ENCODE results near the gene MYO5B.

MYO5B gene

DNA sequence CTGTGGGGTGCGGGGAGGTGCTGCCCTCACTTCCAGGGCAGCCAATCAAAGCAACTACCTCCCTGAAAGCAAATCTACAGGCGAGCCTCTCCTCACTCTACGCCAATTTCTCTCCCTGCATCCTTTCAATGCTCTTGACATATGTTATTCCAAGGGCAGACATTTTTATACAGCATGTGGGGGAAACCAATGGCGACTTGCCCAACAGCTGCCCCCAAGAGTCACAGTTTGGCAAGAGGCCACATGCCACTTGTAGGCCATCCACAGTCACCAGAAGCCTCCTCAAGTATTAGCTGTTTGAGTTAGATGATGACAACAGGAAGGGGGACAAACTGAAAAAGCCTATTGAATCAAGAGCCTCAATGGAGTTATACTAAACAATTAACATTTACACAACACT, 114.6 kb downstream of the MYO5B start:
- no peak for DNase-seq (ENCODE audit: low read depth)
- no peak overlapping the region for H3K4me3 ChIP-seq (ENCODE audit: control insufficient read depth, low read depth, low read length)
- TF ChIP-seq CTCF (IDR thresholded peaks at IDR 0.05; ENCODE audit: control insufficient read depth, insufficient read depth, low read depth, low read length, missing control alignments) = no peak

- no peak for TF ChIP-seq CTCF (IDR thresholded peaks at IDR 0.05; ENCODE audit: control insufficient read depth, insufficient read depth, low read depth, low read length, missing control alignments)
- H3K4me3 ChIP-seq (ENCODE audit: control insufficient read depth, low read depth, low read length) = no peak overlapping the region
- DNase-seq (ENCODE audit: low read depth) = no peak
Measured at GRCh38 chr18:50079571-50080295, 115.2 kb downstream of the MYO5B start.

- no peak for TF ChIP-seq CTCF (IDR thresholded peaks at IDR 0.05; ENCODE audit: control insufficient read depth, insufficient read depth, low read depth, low read length, missing control alignments)
- H3K4me3 ChIP-seq (ENCODE audit: control insufficient read depth, low read depth, low read length) = no peak overlapping the region
- DNase-seq (ENCODE audit: low read depth) = no peak
Measured at GRCh38 chr18:50076277-50076676, 118.7 kb downstream of the MYO5B start.

- TF ChIP-seq CTCF (IDR thresholded peaks at IDR 0.05; ENCODE audit: control insufficient read depth, insufficient read depth, low read depth, low read length, missing control alignments) = no peak
- H3K4me3 ChIP-seq (ENCODE audit: control insufficient read depth, low read depth, low read length) = no peak overlapping the region
- no peak for DNase-seq (ENCODE audit: low read depth)
Measured at GRCh38 chr18:50075772-50076171, 119.2 kb downstream of the MYO5B start.

- no peak overlapping the region for H3K4me3 ChIP-seq (ENCODE audit: control insufficient read depth, low read depth, low read length)
- DNase-seq (ENCODE audit: low read depth) = no peak
- TF ChIP-seq CTCF (IDR thresholded peaks at IDR 0.05; ENCODE audit: control insufficient read depth, insufficient read depth, low read depth, low read length, missing control alignments) = no peak
Measured at GRCh38 chr18:50074404-50074803, 120.5 kb downstream of the MYO5B start.

DNA sequence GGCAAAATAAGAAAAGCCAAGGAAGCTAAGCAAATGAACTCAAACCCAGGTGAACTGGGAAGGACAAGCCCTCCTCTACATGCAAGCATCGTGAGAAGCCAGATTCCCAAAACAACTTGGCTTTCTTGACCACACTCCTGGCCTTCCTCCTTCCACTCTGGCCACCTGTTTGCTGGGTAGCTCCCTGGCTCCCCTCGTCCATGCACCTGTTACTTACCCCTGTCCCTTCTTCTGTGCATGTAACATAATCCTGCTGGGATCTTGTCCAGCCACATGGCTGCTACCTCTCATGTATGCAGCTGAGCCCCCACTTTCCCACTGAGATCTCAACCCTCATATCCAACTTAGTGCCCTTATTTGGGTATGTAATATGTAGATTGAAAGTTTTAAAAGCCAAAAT, 121.6 kb downstream of the MYO5B start:
- no peak overlapping the region for H3K4me3 ChIP-seq (ENCODE audit: control insufficient read depth, low read depth, low read length)
- DNase-seq (ENCODE audit: low read depth) = no peak
- TF ChIP-seq CTCF (IDR thresholded peaks at IDR 0.05; ENCODE audit: control insufficient read depth, insufficient read depth, low read depth, low read length, missing control alignments) = no peak

Measured in AG09309 (cell line).